ENCODE measurements around the gene RGSL1.

RGSL1 gene

GRCh38 chr1:182527680-182528079 lies 77.7 kb downstream of the RGSL1 start:
- TF ChIP-seq POLR2AphosphoS5 (IDR thresholded peaks at IDR 0.05; ENCODE audit: low read depth, low read length), result no peak
- TF ChIP-seq SIN3A (IDR thresholded peaks at IDR 0.05; ENCODE audit: borderline replicate concordance, insufficient read depth, low read length), result no peak
- TF ChIP-seq REST (IDR thresholded peaks at IDR 0.05; ENCODE audit: insufficient read depth in 1 of 2, low read depth in 2 of 2, low read length in 2 of 2), result no peak
- no peak for TF ChIP-seq TAF1 (IDR thresholded peaks at IDR 0.05; ENCODE audit: borderline replicate concordance, insufficient read depth, low read length)
- no peak for TF ChIP-seq FOXP2 (optimal IDR thresholded peaks at IDR 0.05; ENCODE audit: borderline replicate concordance, extremely low read depth, extremely low read length, insufficient read depth)

- TF ChIP-seq POLR2AphosphoS5 (IDR thresholded peaks at IDR 0.05; ENCODE audit: low read depth, low read length) (no peak), REST (IDR thresholded peaks at IDR 0.05; ENCODE audit: insufficient read depth in 1 of 2, low read depth in 2 of 2, low read length in 2 of 2) (no peak), FOXP2 (optimal IDR thresholded peaks at IDR 0.05; ENCODE audit: borderline replicate concordance, extremely low read depth, extremely low read length, insufficient read depth) (no peak), TAF1 (IDR thresholded peaks at IDR 0.05; ENCODE audit: borderline replicate concordance, insufficient read depth, low read length) (no peak), SIN3A (IDR thresholded peaks at IDR 0.05; ENCODE audit: borderline replicate concordance, insufficient read depth, low read length) (no peak)
Observed at GRCh38 chr1:182533896-182534295, 84.0 kb downstream of the RGSL1 start.

DNA sequence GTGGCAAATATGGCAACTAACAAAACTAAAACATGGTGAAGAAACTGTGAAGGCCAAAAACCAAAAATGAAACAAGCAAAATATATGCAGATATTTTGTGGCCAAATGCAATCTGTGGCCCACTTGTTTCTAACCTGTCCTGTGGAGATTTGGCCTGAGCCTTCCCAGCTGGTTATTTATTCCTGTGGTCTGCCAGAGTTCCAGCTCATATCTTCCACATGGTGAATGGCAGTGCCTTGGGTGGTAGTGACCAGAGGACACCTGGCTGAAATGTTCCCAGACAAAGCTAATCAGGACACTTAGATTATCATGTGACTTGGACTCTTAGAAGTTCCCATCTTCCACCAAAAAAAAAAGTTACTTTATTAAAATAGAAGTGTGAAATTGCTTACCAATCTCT lies 99.4 kb downstream of the RGSL1 start:
- TF ChIP-seq POLR2AphosphoS5 (IDR thresholded peaks at IDR 0.05; ENCODE audit: low read depth, low read length) (no peak), REST (IDR thresholded peaks at IDR 0.05; ENCODE audit: insufficient read depth in 1 of 2, low read depth in 2 of 2, low read length in 2 of 2) (no peak), TAF1 (IDR thresholded peaks at IDR 0.05; ENCODE audit: borderline replicate concordance, insufficient read depth, low read length) (no peak), FOXP2 (optimal IDR thresholded peaks at IDR 0.05; ENCODE audit: borderline replicate concordance, extremely low read depth, extremely low read length, insufficient read depth) (no peak), SIN3A (IDR thresholded peaks at IDR 0.05; ENCODE audit: borderline replicate concordance, insufficient read depth, low read length) (no peak)

DNA sequence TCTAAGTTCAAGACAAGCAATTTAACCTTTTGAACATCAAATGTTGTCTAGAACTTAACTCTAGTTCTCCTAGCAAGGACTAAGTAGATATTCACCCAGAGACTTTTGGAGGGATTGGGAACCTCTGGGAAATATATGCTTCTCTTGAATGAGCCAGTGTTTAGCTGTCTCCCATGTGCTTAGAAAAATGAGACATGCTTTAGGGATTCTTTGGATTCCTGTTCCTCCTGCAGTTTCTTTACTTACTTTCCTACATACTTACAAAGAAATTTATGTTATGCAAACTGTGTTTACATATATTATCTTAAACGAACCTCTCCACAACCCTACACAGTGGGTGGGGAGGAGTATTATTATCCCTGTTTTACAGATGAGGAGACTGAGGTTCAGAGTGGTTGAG lies 99.9 kb downstream of the RGSL1 start:
- TF ChIP-seq TAF1 (IDR thresholded peaks at IDR 0.05; ENCODE audit: borderline replicate concordance, insufficient read depth, low read length), result no peak
- no peak for TF ChIP-seq SIN3A (IDR thresholded peaks at IDR 0.05; ENCODE audit: borderline replicate concordance, insufficient read depth, low read length)
- TF ChIP-seq FOXP2 (optimal IDR thresholded peaks at IDR 0.05; ENCODE audit: borderline replicate concordance, extremely low read depth, extremely low read length, insufficient read depth), result no peak
- no peak for TF ChIP-seq POLR2AphosphoS5 (IDR thresholded peaks at IDR 0.05; ENCODE audit: low read depth, low read length)
- TF ChIP-seq REST (IDR thresholded peaks at IDR 0.05; ENCODE audit: insufficient read depth in 1 of 2, low read depth in 2 of 2, low read length in 2 of 2), result no peak

DNA sequence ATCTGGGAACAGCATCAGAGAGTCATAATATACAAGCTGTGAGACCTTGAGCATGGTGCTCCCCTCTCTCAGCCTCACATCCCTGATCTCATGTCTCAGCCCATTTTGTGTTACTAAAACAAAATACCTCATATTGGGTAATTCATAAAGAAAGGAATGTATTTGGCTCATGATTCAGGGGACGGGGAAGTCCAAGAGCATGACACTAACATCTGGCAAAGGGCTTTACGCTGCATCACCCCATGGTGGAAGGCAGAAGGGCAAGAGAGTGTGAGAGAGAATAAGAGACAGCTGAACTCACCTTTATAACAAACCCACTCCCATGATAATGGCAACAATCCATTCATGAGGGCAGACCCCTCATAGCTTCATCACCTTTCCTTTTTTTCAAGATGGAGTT lies 102.6 kb downstream of the RGSL1 start:
- TF ChIP-seq REST (IDR thresholded peaks at IDR 0.05; ENCODE audit: insufficient read depth in 1 of 2, low read depth in 2 of 2, low read length in 2 of 2), result no peak
- no peak for TF ChIP-seq POLR2AphosphoS5 (IDR thresholded peaks at IDR 0.05; ENCODE audit: low read depth, low read length)
- no peak for TF ChIP-seq SIN3A (IDR thresholded peaks at IDR 0.05; ENCODE audit: borderline replicate concordance, insufficient read depth, low read length)
- no peak for TF ChIP-seq TAF1 (IDR thresholded peaks at IDR 0.05; ENCODE audit: borderline replicate concordance, insufficient read depth, low read length)
- TF ChIP-seq FOXP2 (optimal IDR thresholded peaks at IDR 0.05; ENCODE audit: borderline replicate concordance, extremely low read depth, extremely low read length, insufficient read depth), result no peak
